K562 (cell line): Measurements from ENCODE around the gene MFSD12. TPM values are rescaled to one million over a fixed set of nuclear protein-coding genes. Genes with fewer than 3 reads are reported as not detected.
A peak's percentile ranks its signal among the peaks of the same experiment; 100 is the strongest.

Experiments
- ATAC-seq: fragments of 200-7000 bp; cut with Tn5 transposase; 3 replicates; pipeline ENCODE4 v1.9.1; 2020; ENCODE audit warnings: moderate library complexity
- BruUV-seq: library from RNA; stranded (reverse); fragments of 400-500 nt; replicated peaks from 2 replicates; lab custom pipeline; 2021; lab: Mats Ljungman, UMichigan
- CTCF ChIA-PET: fragments of 300-600 bp; formaldehyde crosslinking; extraction: SDS; loops from one replicate; lab custom pipeline; 2021; ENCODE audit warnings: low intra/inter-chr PET ratio; lab: Yijun Ruan, JAX
- POLR2A ChIA-PET: fragments of 300-600, 350-650 bp; sonication (Branson Sonifier 250); formaldehyde crosslinking; extraction: SDS; loops from one replicate; lab custom pipeline; 2021; ENCODE audit warnings: antibody characterized with exemption, inconsistent platforms; lab: Yijun Ruan, JAX
- DNase-seq, 4 experiments: peaks; one replicate each; pipeline versions ENCODE4 v3.0.0 to v3.0.0-alpha.2; 2011 to 2018; ENCODE audit warnings: low spot score in 3 of 4, mixed read lengths in 3 of 4; ENCODE audit errors: extremely low read depth in 1 of 4
- FAIRE-seq: peaks from 2 replicates; lab custom pipeline; 2011; peaks lifted over from hg19 to GRCh38; lab: Jason Lieb, UNC
- H2AFZ ChIP-seq: 2 replicates; pipeline ENCODE4 v1.6.0; 2011; ENCODE audit warnings: low read depth, low read length, control low read depth, inconsistent platforms
- H3K27ac ChIP-seq: fragments of 200-600 bp; 3 replicates; pipeline ENCODE4 v1.8.0; 2011; ENCODE audit warnings: low read depth, mild to moderate bottlenecking, control low read depth, inconsistent platforms, low read length, moderate library complexity, mixed read lengths; ENCODE audit errors: extremely low read depth
- H3K27me3 ChIP-seq, 2 experiments: fragments of 300-600 bp in 1 of 2; 2 replicates in 1 of 2; 3 replicates in 1 of 2; pipeline versions ENCODE4 v1.6.0 to v1.8.0; 2011; ENCODE audit warnings: inconsistent platforms in 2 of 2, low read length in 2 of 2, mild to moderate bottlenecking in 1 of 2, mixed read lengths in 1 of 2, moderate library complexity in 1 of 2; ENCODE audit not compliant: control insufficient read depth in 2 of 2, insufficient read depth in 2 of 2
- H3K36me3 ChIP-seq: fragments of 300-600 bp; 3 replicates; pipeline ENCODE4 v1.8.0; 2011; ENCODE audit warnings: mild to moderate bottlenecking, low read length, inconsistent platforms; ENCODE audit not compliant: control insufficient read depth, insufficient read depth
- H3K4me1 ChIP-seq, 2 experiments: fragments of 200-600 bp in 1 of 2; replicated peaks in 1 of 2; 2 replicates in 1 of 2; 3 replicates in 1 of 2; pipeline versions ENCODE4 v1.5.1 to v1.8.0; 2011; ENCODE audit warnings: inconsistent platforms in 2 of 2, low read length in 2 of 2, mild to moderate bottlenecking in 1 of 2, mixed read lengths in 1 of 2, moderate library complexity in 1 of 2; ENCODE audit not compliant: control insufficient read depth in 2 of 2, insufficient read depth in 2 of 2
- H3K4me2 ChIP-seq: 2 replicates; pipeline ENCODE4 v1.6.1; 2011; ENCODE audit warnings: low read length, control low read depth, inconsistent platforms, mixed read lengths; ENCODE audit not compliant: insufficient read depth
- H3K4me3 ChIP-seq: fragments of 200-600 bp; sonication (generic), shearing (Covaris generic); 2 replicates; pipeline ENCODE4 v1.5.1; 2016; ENCODE audit warnings: control low read depth, inconsistent platforms
- H3K79me2 ChIP-seq: fragments of 200-600 bp; 3 replicates; pipeline ENCODE4 v1.8.0; 2011; ENCODE audit warnings: low read length, inconsistent platforms; ENCODE audit not compliant: control insufficient read depth, insufficient read depth
- H3K9ac ChIP-seq, 2 experiments: 2 replicates each; pipeline versions ENCODE4 v1.6.0 to v1.6.1; 2011; ENCODE audit warnings: low read depth in 2 of 2, low read length in 2 of 2, control low read depth in 1 of 2, inconsistent platforms in 1 of 2, mild to moderate bottlenecking in 1 of 2, mixed read lengths in 1 of 2; ENCODE audit not compliant: insufficient read depth in 1 of 2
- H3K9me1 ChIP-seq: one replicate; pipeline ENCODE4 v1.6.0; 2011; ENCODE audit warnings: inconsistent platforms, mild to moderate bottlenecking, low read length, moderate library complexity; ENCODE audit not compliant: control insufficient read depth, insufficient read depth
- H3K9me3 ChIP-seq: replicated peaks from 2 replicates; pipeline ENCODE4 v1.5.1; 2011; ENCODE audit warnings: low read depth, low read length, inconsistent platforms; ENCODE audit not compliant: control insufficient read depth, insufficient read depth
- H4K20me1 ChIP-seq: replicated peaks from 2 replicates; pipeline ENCODE4 v1.6.1; 2011; ENCODE audit warnings: low read length, inconsistent platforms, mixed read lengths; ENCODE audit not compliant: control insufficient read depth, insufficient read depth
- FOSL1 ChIP-seq: fragments of 200-800 bp; sonication (Bioruptor generic); conservative IDR thresholded peaks from 2 replicates; pipeline ENCODE4 v1.6.1; 2016; ENCODE audit warnings: missing genetic modification characterization, missing compliant biosample characterization
- PML ChIP-seq: IDR thresholded peaks from 2 replicates; pipeline ENCODE4 v1.6.1; 2012; ENCODE audit warnings: low read length, inconsistent platforms
- WGBS: fragments of 100-300 bp; shearing (Covaris generic); methylation state at CpG from one replicate; pipeline ENCODE4 v1.1.6; 2016; ENCODE audit warnings: low coverage, mixed read lengths; ENCODE audit not compliant: insufficient coverage; ENCODE audit errors: missing lambda C conversion rate; 5-methylcytosine and 5-hydroxymethylcytosine counted together
- in situ Hi-C: fragments of 300-500 bp; cut with MboI; formaldehyde crosslinking; loops from 4 replicates; pipeline ENCODE4 v1.15.0; 2018; ENCODE audit warnings: inconsistent platforms, mixed read lengths
- intact Hi-C: fragments of 100-400 bp; cut with micrococcal nuclease; formaldehyde crosslinking; loops from 2 replicates; pipeline ENCODE4 v1.14.2; 2022
- polyA plus RNA-seq, 8 experiments: library from polyadenylated mRNA; depleted of rRNA in 4 of 8; stranded (reverse) in 5 of 8; unstranded in 3 of 8; fragments of >200 nt; fragmentation: Nextera tagmentation in 2 of 8; fragmentation: Illumina TruSeq in 1 of 8; extraction: Ambion mirVana in 2 of 8; extraction: Trizol in 1 of 8; gene quantifications; 2 replicates each; pipeline versions ENCODE4 v1.2.1 to v1.2.3, GENCODE V29; 2011 to 2014; ENCODE audit warnings: inconsistent platforms in 1 of 8, missing spikeins in 1 of 8
- total RNA-seq, 7 experiments: library from RNA; depleted of rRNA in 6 of 7; stranded (reverse); fragments of >200 nt in 6 of 7; fragmentation: Illumina TruSeq in 2 of 7; extraction: Trizol in 2 of 7; gene quantifications; 2 replicates each; pipeline versions ENCODE4 v1.2.1 to v1.2.3, GENCODE V29; 2011 to 2021; ENCODE audit warnings: low replicate concordance in 1 of 7
- TF ChIP-seq, protein P1 (sequence below): fragments of 200-800 bp; sonication (Bioruptor generic); IDR thresholded peaks from 2 replicates; pipeline ENCODE4 v1.6.1; 2017; ENCODE audit warnings: missing genetic modification characterization, missing compliant biosample characterization

MFSD12 gene
- total and polyA plus RNA-seq, 9 of the 15 experiments (the other 6 are each of a cell fraction or from before 2014, with no cell fraction given) = 0.69 to 112 (median 31.8) TPM

DNA sequence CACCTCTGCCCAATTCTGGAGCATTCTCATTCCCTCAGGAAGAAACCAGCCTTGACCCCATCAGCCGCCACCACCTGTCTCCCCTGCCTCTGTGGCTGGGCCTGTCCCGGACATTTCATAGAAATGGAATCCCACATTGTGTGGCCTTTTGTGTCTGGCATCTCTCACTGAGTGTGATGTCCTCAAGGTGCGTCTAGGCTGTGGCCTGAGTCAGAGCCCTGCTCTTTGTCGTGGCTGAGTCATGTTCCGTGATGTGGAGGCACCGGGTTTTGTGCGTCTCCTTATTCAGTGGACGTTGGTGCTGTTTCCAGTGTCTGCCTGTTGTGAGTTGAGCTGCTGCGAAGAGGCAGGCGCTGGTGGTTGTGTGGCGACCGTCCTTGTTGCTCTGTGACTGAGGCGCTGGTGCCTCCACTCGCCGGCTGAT, 47.8 kb downstream of the MFSD12 start:
- CTCF ChIA-PET = no interaction called here
- Histone ChIP-seq H3K27me3 (no peaks in the 10 kb centered on the region), H4K20me1 (peaks cover 58% of the 10 kb centered on the region), H3K79me2 (peaks cover 86% of the 10 kb centered on the region), H3K4me3 (no peak overlapping the region), H3K9me3 (no peaks in the 10 kb centered on the region), H3K9me1 (peaks cover 14% of the 10 kb centered on the region), H2AFZ (no peak overlapping the region), H3K4me2 (no peak overlapping the region), H3K36me3 (peaks cover 38% of the 10 kb centered on the region; the same call in 2 of the 3 replicates), H3K27ac (peak overlapping the region; percentile 30; the same call in 1 of the 3 replicates), H3K9ac (peak overlapping the region in 1 of 2 experiments; percentile 53; a peak in 2 of 4 replicates), H3K4me1 (peaks cover 15 to 88% of the 10 kb centered on the region in 2 experiments; a peak in 4 of 5 replicates)
- DNase-seq (peak in 1 of 4 experiments; percentile 27), ATAC-seq (no peak), FAIRE-seq (no peak)
- intact Hi-C loops = no loop called here
- TF ChIP-seq, protein P1, sequence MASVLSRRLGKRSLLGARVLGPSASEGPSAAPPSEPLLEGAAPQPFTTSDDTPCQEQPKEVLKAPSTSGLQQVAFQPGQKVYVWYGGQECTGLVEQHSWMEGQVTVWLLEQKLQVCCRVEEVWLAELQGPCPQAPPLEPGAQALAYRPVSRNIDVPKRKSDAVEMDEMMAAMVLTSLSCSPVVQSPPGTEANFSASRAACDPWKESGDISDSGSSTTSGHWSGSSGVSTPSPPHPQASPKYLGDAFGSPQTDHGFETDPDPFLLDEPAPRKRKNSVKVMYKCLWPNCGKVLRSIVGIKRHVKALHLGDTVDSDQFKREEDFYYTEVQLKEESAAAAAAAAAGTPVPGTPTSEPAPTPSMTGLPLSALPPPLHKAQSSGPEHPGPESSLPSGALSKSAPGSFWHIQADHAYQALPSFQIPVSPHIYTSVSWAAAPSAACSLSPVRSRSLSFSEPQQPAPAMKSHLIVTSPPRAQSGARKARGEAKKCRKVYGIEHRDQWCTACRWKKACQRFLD (CRISPR knock-in tag) = no peak
- TF ChIP-seq PML (no peak), FOSL1 (0 out of 2 replicates have a peak, but pooled peaks have one; percentile 25)
- WGBS = 76% methylated on average over 15 of the region's 15 CpGs
- no TSS peak for BruUV-seq
- POLR2A ChIA-PET = interaction anchor here (1.4 kb wide), 1 partner anchor 11 kb away, joined by 4 read pairs; no protein-coding TSS in a partner anchor
- in situ Hi-C loops = no loop called here
